HCT116 (cell line): ENCODE data around the gene HAAO. TPM values are rescaled to one million over a fixed set of nuclear protein-coding genes. Genes with fewer than 3 reads are reported as not detected.
A peak's percentile ranks its signal among the peaks of the same experiment; 100 is the strongest.

ENCODE experiments used
- ATAC-seq: fragments of 200-7000 bp; cut with Tn5 transposase; 2 replicates; pipeline ENCODE4 v1.9.1; 2020; ENCODE audit warnings: mild to moderate bottlenecking, moderate library complexity
- Bru-seq: library from RNA; stranded (reverse); fragments of 400-500 nt; gene quantifications from one replicate; lab custom pipeline; 2021; lab: Mats Ljungman, UMichigan
- BruChase-seq, 2 experiments: library from RNA; stranded (reverse); fragments of 400-500 nt; gene quantifications; one replicate each; lab custom pipeline; 2021; lab: Mats Ljungman, UMichigan
- BruUV-seq: library from RNA; stranded (reverse); fragments of 400-500 nt; replicated peaks from 2 replicates; lab custom pipeline; 2021; lab: Mats Ljungman, UMichigan
- CTCF ChIA-PET: fragments of 300-600 bp; sonication (Branson Sonifier 250); formaldehyde crosslinking; loops from one replicate; lab custom pipeline; 2021; ENCODE audit warnings: antibody characterized with exemption; lab: Charles Lee
- POLR2A ChIA-PET: fragments of 300-600, 350-600 bp; sonication (Branson Sonifier 250); formaldehyde crosslinking; loops from one replicate; lab custom pipeline; 2021; ENCODE audit warnings: antibody characterized with exemption; lab: Charles Lee
- RAD21 ChIA-PET, 2 experiments: fragments of 300-600 bp; sonication (Branson Sonifier 250); formaldehyde crosslinking; loops; one replicate each; lab custom pipeline; 2023; ENCODE audit warnings: low total read pairs in 2 of 2; ENCODE audit not compliant: uncharacterized antibody in 2 of 2, unreplicated experiment in 2 of 2, low non-redundant PET in 1 of 2; lab: Charles Lee
- DNase-seq: peaks from one replicate; pipeline ENCODE4 v3.0.0-alpha.2; 2010; ENCODE audit warnings: low read depth, low spot score
- H2AFZ ChIP-seq: fragments of 200-600 bp; shearing (Covaris generic), sonication (generic); 2 replicates; pipeline ENCODE4 v1.6.1; 2017; ENCODE audit warnings: low read depth, mixed run types, mixed read lengths, antibody characterized with exemption, low read length; ENCODE audit not compliant: poor library complexity, severe bottlenecking
- H3K27ac ChIP-seq: 2 replicates; pipeline ENCODE4 v1.5.1; 2012; ENCODE audit warnings: low read depth, low read length
- H3K27me3 ChIP-seq: fragments of 200-600 bp; sonication (generic); 2 replicates; pipeline ENCODE4 v1.6.1; 2016; ENCODE audit warnings: mixed run types, low read length, mixed read lengths; ENCODE audit not compliant: insufficient read depth
- H3K36me3 ChIP-seq, 2 experiments: fragments of 200-500 bp in 1 of 2; fragments of 200-600 bp in 1 of 2; sonication (Bioruptor generic) in 1 of 2; sonication (generic) in 1 of 2; 2 replicates each; pipeline versions ENCODE4 v1.5.1 to v1.6.1; 2014 to 2016; ENCODE audit warnings: low read length in 2 of 2, inconsistent platforms in 1 of 2, mixed read lengths in 1 of 2, mixed run types in 1 of 2; ENCODE audit not compliant: insufficient read depth in 2 of 2, control insufficient read depth in 1 of 2
- H3K4me1 ChIP-seq, 2 experiments: fragments of 200-600 bp in 1 of 2; sonication (generic) in 1 of 2; 2 replicates each; pipeline versions ENCODE4 v1.5.1 to v1.6.1; 2012 to 2017; ENCODE audit warnings: low read length in 2 of 2, inconsistent platforms in 1 of 2, mild to moderate bottlenecking in 1 of 2, mixed read lengths in 1 of 2, mixed run types in 1 of 2, moderate library complexity in 1 of 2; ENCODE audit not compliant: insufficient read depth in 2 of 2, control insufficient read depth in 1 of 2
- H3K4me2 ChIP-seq: fragments of 200-600 bp; sonication (generic); 2 replicates; pipeline ENCODE4 v1.6.1; 2017; ENCODE audit warnings: mixed run types, low read length, mixed read lengths
- H3K4me3 ChIP-seq, 2 experiments: fragments of 200-600 bp in 1 of 2; sonication (generic) in 1 of 2; replicated peaks in 1 of 2; 2 replicates each; pipeline ENCODE4 v1.5.1; 2011 to 2016; ENCODE audit warnings: low read length in 2 of 2, control low read depth in 1 of 2, low read depth in 1 of 2, mild to moderate bottlenecking in 1 of 2, mixed read lengths in 1 of 2, mixed run types in 1 of 2
- H3K79me2 ChIP-seq: fragments of 200-600 bp; sonication (generic); 2 replicates; pipeline ENCODE4 v1.6.1; 2017; ENCODE audit warnings: mild to moderate bottlenecking, mixed run types, low read length, moderate library complexity, mixed read lengths; ENCODE audit not compliant: insufficient read depth
- H3K9ac ChIP-seq: fragments of 200-600 bp; sonication (generic); 2 replicates; pipeline ENCODE4 v1.6.1; 2016; ENCODE audit warnings: low read length, mixed read lengths
- H3K9me2 ChIP-seq: fragments of 200-600 bp; sonication (generic), shearing (Covaris generic); 2 replicates; pipeline ENCODE4 v1.6.1; 2017; ENCODE audit warnings: mixed run types, mild to moderate bottlenecking, moderate library complexity; ENCODE audit not compliant: insufficient read depth
- H3K9me3 ChIP-seq, 2 experiments: fragments of 200-500 bp in 1 of 2; fragments of 200-600 bp in 1 of 2; sonication (Bioruptor generic) in 1 of 2; sonication (generic) in 1 of 2; 2 replicates each; pipeline ENCODE4 v1.6.1; 2014 to 2017; ENCODE audit warnings: low read length in 2 of 2, mixed read lengths in 2 of 2, inconsistent platforms in 1 of 2, low read depth in 1 of 2, mild to moderate bottlenecking in 1 of 2, mixed run types in 1 of 2, moderate library complexity in 1 of 2; ENCODE audit not compliant: control insufficient read depth in 1 of 2, insufficient read depth in 1 of 2
- H4K20me1 ChIP-seq: fragments of 200-600 bp; sonication (generic), shearing (Covaris generic); 2 replicates; pipeline ENCODE4 v1.6.1; 2017; ENCODE audit warnings: mixed run types, mild to moderate bottlenecking, moderate library complexity; ENCODE audit not compliant: insufficient read depth
- EGR1 ChIP-seq: IDR thresholded peaks from 2 replicates; pipeline ENCODE4 v1.6.1; 2012; ENCODE audit warnings: low read depth
- EZH2 ChIP-seq: fragments of 200-600 bp; sonication (generic); IDR thresholded peaks from 2 replicates; pipeline ENCODE4 v1.6.1; 2017; ENCODE audit warnings: antibody characterized with exemption, mixed run types
- EZH2phosphoT487 ChIP-seq: fragments of 200-600 bp; IDR thresholded peaks from 2 replicates; pipeline ENCODE4 v1.6.1; 2018; ENCODE audit warnings: antibody characterized with exemption, borderline replicate concordance
- POLR2A ChIP-seq: IDR thresholded peaks from 2 replicates; pipeline ENCODE4 v1.7.0; 2011; ENCODE audit warnings: borderline replicate concordance; ENCODE audit not compliant: insufficient read depth, insufficient read length; ENCODE audit errors: extremely low read depth
- RAD21 ChIP-seq: IDR thresholded peaks from 2 replicates; pipeline ENCODE4 v1.6.1; 2012; ENCODE audit warnings: low read depth, mild to moderate bottlenecking
- SRF ChIP-seq: IDR thresholded peaks from 2 replicates; pipeline ENCODE4 v1.6.1; 2012; ENCODE audit warnings: low read depth
- TCF7L2 ChIP-seq: IDR thresholded peaks from 2 replicates; pipeline ENCODE4 v1.7.0; 2011; ENCODE audit warnings: borderline replicate concordance, inconsistent platforms; ENCODE audit not compliant: insufficient read depth, insufficient read length; ENCODE audit errors: extremely low read depth
- ZNF274 ChIP-seq: fragments of 200-500 bp; sonication (Bioruptor generic); IDR thresholded peaks from 2 replicates; pipeline ENCODE4 v1.6.1; 2014; ENCODE audit warnings: mild to moderate bottlenecking, low read depth, low read length, inconsistent platforms
- intact Hi-C: fragments of 100-400 bp; cut with micrococcal nuclease; formaldehyde crosslinking; loops from 2 replicates; pipeline ENCODE4 v1.10.0; 2022
- long read RNA-seq: library from polyadenylated mRNA; unstranded; transcript quantifications from one replicate; pipeline ENCODE4 v2.0.0, GENCODE V29; 2021; ENCODE audit not compliant: unreplicated experiment
- polyA plus RNA-seq: library from polyadenylated mRNA; unstranded; fragments of >200 nt; gene quantifications from 2 replicates; pipeline ENCODE4 v1.2.1, GENCODE V29; 2012; ENCODE audit warnings: missing spikeins
- total RNA-seq: library from RNA; stranded (reverse); gene quantifications from one replicate; pipeline ENCODE4 v1.2.1, GENCODE V29; 2021; ENCODE audit not compliant: unreplicated experiment
- TF ChIP-seq, protein P1 (sequence below): IDR thresholded peaks from 2 replicates; pipeline ENCODE4 v1.6.1; 2012
- TF ChIP-seq, protein P2 (sequence below): IDR thresholded peaks from 2 replicates; pipeline ENCODE4 v1.6.1; 2011; ENCODE audit warnings: mild to moderate bottlenecking, low read length, moderate library complexity; ENCODE audit not compliant: insufficient replicate concordance; ENCODE audit errors: extremely low read depth
- TF ChIP-seq, protein P3 (sequence below): IDR thresholded peaks from 2 replicates; pipeline ENCODE4 v1.6.1; 2012
- TF ChIP-seq, protein P4 (sequence below), 3 experiments: fragments of 200-600 bp in 1 of 3; sonication (generic) in 1 of 3; IDR thresholded peaks in 2 of 3; conservative IDR thresholded peaks in 1 of 3; 2 replicates each; pipeline ENCODE4 v1.5.1; 2012 to 2017; ENCODE audit warnings: low read depth in 2 of 3, low read length in 2 of 3, antibody characterized with exemption in 1 of 3, borderline replicate concordance in 1 of 3, control low read depth in 1 of 3, mild to moderate bottlenecking in 1 of 3, mixed read lengths in 1 of 3, mixed run types in 1 of 3, moderate library complexity in 1 of 3; ENCODE audit not compliant: insufficient read depth in 1 of 3

The HAAO gene
- not detected for total RNA-seq
- 0.05 TPM in 1 of 2 replicates, not detected in the other for polyA plus RNA-seq
- Bru-seq, nascent RNA = not detected
- not detected for BruChase-seq, experiment 1, labeled RNA remaining after a 6-hour chase
- BruChase-seq, experiment 2, labeled RNA remaining after a 2-hour chase = percentile 6 among the genes with signal in this experiment
- long read RNA-seq = 0 reads

DNA sequence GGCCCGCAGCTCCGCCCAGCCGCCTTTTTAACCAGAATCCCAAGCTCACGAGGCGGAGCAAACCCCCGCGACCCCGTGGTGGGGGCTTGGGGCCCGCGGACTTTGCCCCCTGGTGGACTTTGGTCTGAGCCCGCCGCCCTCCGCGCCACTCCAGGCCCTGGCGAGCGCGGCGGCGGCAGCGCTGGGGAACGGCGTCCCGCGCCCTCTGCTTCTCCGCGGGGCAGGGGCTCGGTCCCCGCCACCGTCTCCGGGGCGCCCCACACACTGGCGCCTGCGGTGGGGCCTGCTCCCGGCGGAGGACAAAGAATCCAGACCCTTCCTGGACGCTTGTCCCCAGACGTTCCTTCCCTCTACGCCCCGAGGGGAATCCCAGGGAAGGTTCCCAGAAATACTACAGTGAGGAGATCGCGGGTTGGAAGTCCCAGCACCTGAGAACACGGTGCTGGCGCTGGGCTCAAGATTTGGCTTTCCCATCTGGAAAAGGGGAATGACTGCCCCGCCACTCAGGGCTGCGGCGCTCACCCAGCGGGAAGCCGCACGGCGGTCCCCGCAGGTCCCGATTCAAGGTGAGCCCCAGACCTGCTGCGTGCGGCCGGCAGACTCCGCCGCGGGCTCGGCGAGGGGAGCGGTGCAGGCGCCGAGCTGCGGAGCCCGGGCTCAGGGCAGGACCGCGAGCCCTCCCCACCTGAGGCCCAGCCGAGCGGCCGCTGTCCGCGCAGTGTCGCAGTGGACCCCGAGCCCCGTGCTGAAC is at the start of gene HAAO:
Gene HAAO (minus strand): TSS at position 1 of the 751 bp plus-strand sequence. CDS start 47 bp downstream, outside the sequence.
- Histone ChIP-seq H3K27ac (no peak within 1 kb of the TSS), H3K4me2 (no peak within 1 kb of the TSS), H2AFZ (no peak within 1 kb of the TSS), H3K9me3 (no peaks in the 10 kb centered on the region), H3K4me1 (no peaks in the 10 kb centered on the region), H4K20me1 (no peaks in the 10 kb centered on the region), H3K36me3 (no peaks in the 10 kb centered on the region), H3K9ac (no peak within 1 kb of the TSS), H3K4me3 (no peak within 1 kb of the TSS), H3K79me2 (no peaks in the 10 kb centered on the region), H3K27me3 (no peaks in the 10 kb centered on the region), H3K9me2 (no peaks in the 10 kb centered on the region)
- CTCF ChIA-PET = no interaction called here
- DNase-seq (no peak), ATAC-seq (no peak)
- BruUV-seq = no TSS peak
- RAD21 ChIA-PET = no interaction called here
- TF ChIP-seq ZNF274 = no peak
- no peak for TF ChIP-seq RAD21
- no peak for TF ChIP-seq EZH2phosphoT487
- TF ChIP-seq EZH2 = no peak
- no peak for TF ChIP-seq POLR2A
- TF ChIP-seq, protein P1, sequence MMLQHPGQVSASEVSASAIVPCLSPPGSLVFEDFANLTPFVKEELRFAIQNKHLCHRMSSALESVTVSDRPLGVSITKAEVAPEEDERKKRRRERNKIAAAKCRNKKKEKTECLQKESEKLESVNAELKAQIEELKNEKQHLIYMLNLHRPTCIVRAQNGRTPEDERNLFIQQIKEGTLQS = no peak
- no peak for TF ChIP-seq TCF7L2
- TF ChIP-seq EGR1 = no peak
- TF ChIP-seq, protein P2, sequence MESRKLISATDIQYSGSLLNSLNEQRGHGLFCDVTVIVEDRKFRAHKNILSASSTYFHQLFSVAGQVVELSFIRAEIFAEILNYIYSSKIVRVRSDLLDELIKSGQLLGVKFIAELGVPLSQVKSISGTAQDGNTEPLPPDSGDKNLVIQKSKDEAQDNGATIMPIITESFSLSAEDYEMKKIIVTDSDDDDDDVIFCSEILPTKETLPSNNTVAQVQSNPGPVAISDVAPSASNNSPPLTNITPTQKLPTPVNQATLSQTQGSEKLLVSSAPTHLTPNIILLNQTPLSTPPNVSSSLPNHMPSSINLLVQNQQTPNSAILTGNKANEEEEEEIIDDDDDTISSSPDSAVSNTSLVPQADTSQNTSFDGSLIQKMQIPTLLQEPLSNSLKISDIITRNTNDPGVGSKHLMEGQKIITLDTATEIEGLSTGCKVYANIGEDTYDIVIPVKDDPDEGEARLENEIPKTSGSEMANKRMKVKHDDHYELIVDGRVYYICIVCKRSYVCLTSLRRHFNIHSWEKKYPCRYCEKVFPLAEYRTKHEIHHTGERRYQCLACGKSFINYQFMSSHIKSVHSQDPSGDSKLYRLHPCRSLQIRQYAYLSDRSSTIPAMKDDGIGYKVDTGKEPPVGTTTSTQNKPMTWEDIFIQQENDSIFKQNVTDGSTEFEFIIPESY = no peak
- TF ChIP-seq, protein P3, sequence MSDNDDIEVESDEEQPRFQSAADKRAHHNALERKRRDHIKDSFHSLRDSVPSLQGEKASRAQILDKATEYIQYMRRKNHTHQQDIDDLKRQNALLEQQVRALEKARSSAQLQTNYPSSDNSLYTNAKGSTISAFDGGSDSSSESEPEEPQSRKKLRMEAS = no peak
- TF ChIP-seq, protein P4, sequence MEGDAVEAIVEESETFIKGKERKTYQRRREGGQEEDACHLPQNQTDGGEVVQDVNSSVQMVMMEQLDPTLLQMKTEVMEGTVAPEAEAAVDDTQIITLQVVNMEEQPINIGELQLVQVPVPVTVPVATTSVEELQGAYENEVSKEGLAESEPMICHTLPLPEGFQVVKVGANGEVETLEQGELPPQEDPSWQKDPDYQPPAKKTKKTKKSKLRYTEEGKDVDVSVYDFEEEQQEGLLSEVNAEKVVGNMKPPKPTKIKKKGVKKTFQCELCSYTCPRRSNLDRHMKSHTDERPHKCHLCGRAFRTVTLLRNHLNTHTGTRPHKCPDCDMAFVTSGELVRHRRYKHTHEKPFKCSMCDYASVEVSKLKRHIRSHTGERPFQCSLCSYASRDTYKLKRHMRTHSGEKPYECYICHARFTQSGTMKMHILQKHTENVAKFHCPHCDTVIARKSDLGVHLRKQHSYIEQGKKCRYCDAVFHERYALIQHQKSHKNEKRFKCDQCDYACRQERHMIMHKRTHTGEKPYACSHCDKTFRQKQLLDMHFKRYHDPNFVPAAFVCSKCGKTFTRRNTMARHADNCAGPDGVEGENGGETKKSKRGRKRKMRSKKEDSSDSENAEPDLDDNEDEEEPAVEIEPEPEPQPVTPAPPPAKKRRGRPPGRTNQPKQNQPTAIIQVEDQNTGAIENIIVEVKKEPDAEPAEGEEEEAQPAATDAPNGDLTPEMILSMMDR (IDR thresholded peaks at IDR 0.05 in 2 of 3, conservative IDR thresholded peaks at IDR 0.05 in 1 of 3; ENCODE audit: borderline replicate concordance in 1 of 3, insufficient read depth in 1 of 3, low read depth in 2 of 3, low read length in 2 of 3) = no peak
- TF ChIP-seq SRF = no peak
- POLR2A ChIA-PET = no interaction called here
- intact Hi-C loops = no loop called here
